Mucosa of descending colon (tissue), 3 donors: ENCODE measurements around the gene EYA4. TPM values are rescaled to one million over a fixed set of nuclear protein-coding genes. Genes with fewer than 3 reads are reported as not detected.

Source experiments
- ATAC-seq: fragments of 200-7000 bp; cut with Tn5 transposase; one replicate; pipeline ENCODE4 v1.9.1; 2020; ENCODE audit warnings: mild to moderate bottlenecking, moderate library complexity
- DNase-seq, 3 donors: peaks; one replicate each; pipeline ENCODE4 v3.0.0-alpha.2; 2020
- H3K36me3 ChIP-seq: fragments of 200-600 bp; one replicate; pipeline ENCODE4 v1.8.0; 2021; ENCODE audit warnings: low read depth, mild to moderate bottlenecking
- H3K4me1 ChIP-seq: fragments of 200-600 bp; one replicate; pipeline ENCODE4 v1.8.0; 2021; ENCODE audit warnings: low read depth, mild to moderate bottlenecking
- H3K4me3 ChIP-seq: fragments of 200-600 bp; one replicate; pipeline ENCODE4 v1.8.0; 2021; ENCODE audit warnings: mild to moderate bottlenecking
- H3K9me3 ChIP-seq: fragments of 200-600 bp; one replicate; pipeline ENCODE4 v1.8.0; 2021; ENCODE audit warnings: mild to moderate bottlenecking
- intact Hi-C, 2 donors: fragments of 100-400 bp; cut with DNase I in 1 of 2; cut with micrococcal nuclease in 1 of 2; formaldehyde crosslinking; loops; one replicate each; pipeline versions ENCODE4 v1.11.0 to v1.11.1; 2022; cut with DNase I, micrococcal nuclease
- total RNA-seq, 3 donors: library from RNA; stranded (reverse); fragmentation: NEBNext Ultra II Directional in 2 of 3; extraction: Animal tissue kit (Norgen Biotek cat#: 25700) in 2 of 3; gene quantifications; one replicate each; pipeline versions ENCODE4 v1.2.1 to v1.2.4, GENCODE V29; 2021 to 2023
- TF ChIP-seq, protein P1 (sequence below): fragments of 200-600 bp; IDR thresholded peaks from one replicate; pipeline ENCODE4 v1.8.0; 2022; ENCODE audit warnings: antibody characterized with exemption, mild to moderate bottlenecking
- donor health status: DM: no; HTN: no; CAD: no; lungs with moderate emphysema.
- donor health status: DM: no; HTN: no; CAD: no.
- donor health status: DM: no; HTN: yes; CAD: no.

The EYA4 gene
- total RNA-seq, 3 donors from 2014 or later: 0.41 to 0.66 TPM; not detected in 1

DNA sequence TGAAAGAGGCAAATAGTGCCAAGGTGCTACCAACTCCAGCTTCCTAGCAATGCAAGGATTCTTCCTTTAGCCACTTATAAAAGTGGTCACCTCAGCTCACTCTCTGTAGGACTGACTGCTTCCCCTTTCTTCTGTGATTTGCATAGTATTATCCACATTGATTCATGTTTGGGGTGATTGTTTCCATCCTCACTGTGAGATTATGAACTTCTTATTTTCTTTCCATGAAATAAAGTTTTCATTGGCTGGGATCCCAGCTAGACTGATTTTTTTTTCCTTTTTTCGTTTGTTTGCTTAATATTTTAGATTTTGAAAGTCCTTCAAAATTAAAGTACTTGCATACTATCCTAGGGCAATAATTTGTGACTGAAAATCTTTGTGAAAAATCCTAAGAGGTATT, 50.5 kb downstream of the EYA4 start:
- TF ChIP-seq, protein P1, sequence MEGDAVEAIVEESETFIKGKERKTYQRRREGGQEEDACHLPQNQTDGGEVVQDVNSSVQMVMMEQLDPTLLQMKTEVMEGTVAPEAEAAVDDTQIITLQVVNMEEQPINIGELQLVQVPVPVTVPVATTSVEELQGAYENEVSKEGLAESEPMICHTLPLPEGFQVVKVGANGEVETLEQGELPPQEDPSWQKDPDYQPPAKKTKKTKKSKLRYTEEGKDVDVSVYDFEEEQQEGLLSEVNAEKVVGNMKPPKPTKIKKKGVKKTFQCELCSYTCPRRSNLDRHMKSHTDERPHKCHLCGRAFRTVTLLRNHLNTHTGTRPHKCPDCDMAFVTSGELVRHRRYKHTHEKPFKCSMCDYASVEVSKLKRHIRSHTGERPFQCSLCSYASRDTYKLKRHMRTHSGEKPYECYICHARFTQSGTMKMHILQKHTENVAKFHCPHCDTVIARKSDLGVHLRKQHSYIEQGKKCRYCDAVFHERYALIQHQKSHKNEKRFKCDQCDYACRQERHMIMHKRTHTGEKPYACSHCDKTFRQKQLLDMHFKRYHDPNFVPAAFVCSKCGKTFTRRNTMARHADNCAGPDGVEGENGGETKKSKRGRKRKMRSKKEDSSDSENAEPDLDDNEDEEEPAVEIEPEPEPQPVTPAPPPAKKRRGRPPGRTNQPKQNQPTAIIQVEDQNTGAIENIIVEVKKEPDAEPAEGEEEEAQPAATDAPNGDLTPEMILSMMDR: no peak
- H3K4me1 ChIP-seq: no peaks in the 10 kb centered on the region
- no peak for DNase-seq
- ATAC-seq: no peak
- no peaks in the 10 kb centered on the region for H3K9me3 ChIP-seq
- intact Hi-C loops: no loop called here
- no peak overlapping the region for H3K4me3 ChIP-seq
- H3K36me3 ChIP-seq: no peaks in the 10 kb centered on the region

DNA sequence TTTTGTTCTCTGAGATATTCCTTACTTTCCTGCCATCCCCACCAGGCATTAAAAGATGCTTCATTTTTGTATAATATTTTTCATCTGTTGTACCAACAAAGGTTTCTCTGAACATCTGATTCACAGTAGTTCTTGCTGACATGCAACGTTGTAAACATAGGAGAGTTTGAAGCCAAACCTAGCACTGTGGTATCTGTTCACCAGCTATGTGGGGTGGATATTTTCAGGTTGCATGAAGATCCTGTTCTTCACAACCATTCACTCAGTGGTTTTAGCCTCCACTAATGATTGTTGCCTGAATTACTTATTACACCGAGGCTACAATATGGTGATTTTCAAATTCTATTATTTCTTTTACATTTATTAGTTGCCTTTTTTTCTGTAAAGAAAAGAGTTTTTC, 56.5 kb downstream of the EYA4 start:
- Histone ChIP-seq H3K4me3 (no peak overlapping the region), H3K9me3 (no peaks in the 10 kb centered on the region), H3K36me3 (no peaks in the 10 kb centered on the region), H3K4me1 (no peaks in the 10 kb centered on the region)
- DNase-seq (no peak), ATAC-seq (no peak)
- TF ChIP-seq, protein P1: no peak
- intact Hi-C loops: no loop called here

DNA sequence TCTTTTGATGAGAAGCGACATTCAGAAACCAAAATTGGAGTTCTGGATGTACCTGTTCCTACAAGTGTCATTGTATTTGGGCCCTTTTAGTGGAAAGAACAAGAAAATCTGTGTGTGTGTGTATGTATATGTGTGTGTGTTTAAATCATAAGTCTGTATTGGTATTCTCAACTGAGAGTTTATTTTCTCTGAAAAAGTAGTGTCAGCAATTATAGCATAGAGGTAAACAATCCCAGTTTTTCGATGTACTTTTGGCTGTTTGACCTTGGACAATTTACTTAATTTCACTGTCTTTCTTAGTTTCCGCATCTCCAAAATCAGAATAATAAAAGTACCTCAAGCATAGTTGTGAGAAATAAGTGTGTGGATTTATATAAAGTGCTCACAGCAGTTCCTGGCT, 57.2 kb downstream of the EYA4 start:
- no peaks in the 10 kb centered on the region for H3K4me1 ChIP-seq
- TF ChIP-seq, protein P1: no peak
- intact Hi-C loops: no loop called here
- no peak overlapping the region for H3K4me3 ChIP-seq
- DNase-seq (no peak), ATAC-seq (no peak)
- H3K36me3 ChIP-seq: no peaks in the 10 kb centered on the region
- no peaks in the 10 kb centered on the region for H3K9me3 ChIP-seq

DNA sequence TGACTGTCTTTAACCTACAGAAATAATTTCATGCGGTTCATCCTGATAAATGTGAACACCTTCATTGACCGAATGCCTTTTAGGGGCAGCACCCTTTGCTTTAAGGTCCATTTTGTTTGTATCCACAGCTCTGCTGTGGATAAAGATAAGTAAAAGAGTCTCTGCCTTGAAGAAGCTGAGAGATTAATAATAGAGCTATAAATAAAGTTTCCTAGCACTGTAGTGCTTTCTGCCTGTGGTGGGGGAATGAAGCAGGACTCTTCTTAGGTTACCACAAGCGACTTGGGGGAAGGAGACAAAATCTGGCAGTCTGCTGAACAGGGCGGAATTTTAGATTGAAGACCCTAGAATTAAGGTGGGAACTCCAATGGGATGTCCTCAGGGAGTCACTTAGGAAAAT, 57.6 kb downstream of the EYA4 start:
- Histone ChIP-seq H3K36me3 (no peaks in the 10 kb centered on the region), H3K4me3 (no peak overlapping the region), H3K4me1 (no peaks in the 10 kb centered on the region), H3K9me3 (no peaks in the 10 kb centered on the region)
- TF ChIP-seq, protein P1: no peak
- intact Hi-C loops: no loop called here
- ATAC-seq (no peak), DNase-seq (no peak)

DNA sequence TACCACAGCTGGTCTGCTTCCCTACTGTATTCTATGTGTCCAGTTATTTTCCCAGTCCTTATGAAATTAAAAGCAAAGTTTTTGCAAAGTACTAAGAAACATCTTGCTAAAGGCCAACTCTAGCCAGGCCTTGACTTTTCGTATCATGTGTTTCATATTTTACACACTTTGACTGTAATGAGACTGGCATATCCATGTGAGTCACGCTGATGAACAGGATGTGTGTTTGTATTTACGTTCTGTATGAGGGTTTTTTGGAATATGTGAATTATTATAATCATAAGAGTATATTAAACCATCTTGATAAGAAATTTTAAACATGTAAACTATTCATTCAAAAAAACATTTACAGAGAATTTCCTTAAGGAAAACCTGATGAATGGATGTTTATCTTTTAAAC, 59.7 kb downstream of the EYA4 start:
- DNase-seq (no peak), ATAC-seq (no peak)
- intact Hi-C loops: no loop called here
- H3K9me3 ChIP-seq: no peaks in the 10 kb centered on the region
- H3K4me3 ChIP-seq: no peak overlapping the region
- no peaks in the 10 kb centered on the region for H3K4me1 ChIP-seq
- H3K36me3 ChIP-seq: no peaks in the 10 kb centered on the region
- TF ChIP-seq, protein P1: no peak

DNA sequence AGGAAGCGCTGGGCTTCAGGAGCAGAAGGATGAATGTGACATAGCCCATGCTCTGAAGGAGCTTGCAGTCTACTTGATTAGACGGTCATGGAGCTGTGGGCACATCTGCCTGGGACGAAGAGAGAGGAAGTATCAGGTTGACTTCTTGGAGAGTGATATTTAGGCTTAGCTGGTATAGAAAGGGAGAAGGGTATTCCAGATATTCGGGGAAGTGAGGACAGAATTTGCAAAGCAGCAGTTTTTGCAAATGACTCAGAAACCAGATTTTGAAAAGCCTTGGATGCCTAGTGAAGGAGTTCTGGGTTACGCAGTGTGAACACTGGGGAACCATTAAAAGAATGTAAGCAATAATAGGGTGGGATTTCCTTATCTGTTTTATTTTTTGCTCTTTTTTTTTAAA, 60.7 kb downstream of the EYA4 start:
- ATAC-seq: no peak
- no peaks in the 10 kb centered on the region for H3K9me3 ChIP-seq

More for the DNA sequence above, 60.7 kb downstream of the EYA4 start:
- intact Hi-C loops: no loop called here
- Histone ChIP-seq H3K36me3 (no peaks in the 10 kb centered on the region), H3K4me1 (no peaks in the 10 kb centered on the region), H3K4me3 (no peak overlapping the region)
- DNase-seq: no peak
- TF ChIP-seq, protein P1: no peak
